ENCODE results near the gene FFAR2.

DNA sequence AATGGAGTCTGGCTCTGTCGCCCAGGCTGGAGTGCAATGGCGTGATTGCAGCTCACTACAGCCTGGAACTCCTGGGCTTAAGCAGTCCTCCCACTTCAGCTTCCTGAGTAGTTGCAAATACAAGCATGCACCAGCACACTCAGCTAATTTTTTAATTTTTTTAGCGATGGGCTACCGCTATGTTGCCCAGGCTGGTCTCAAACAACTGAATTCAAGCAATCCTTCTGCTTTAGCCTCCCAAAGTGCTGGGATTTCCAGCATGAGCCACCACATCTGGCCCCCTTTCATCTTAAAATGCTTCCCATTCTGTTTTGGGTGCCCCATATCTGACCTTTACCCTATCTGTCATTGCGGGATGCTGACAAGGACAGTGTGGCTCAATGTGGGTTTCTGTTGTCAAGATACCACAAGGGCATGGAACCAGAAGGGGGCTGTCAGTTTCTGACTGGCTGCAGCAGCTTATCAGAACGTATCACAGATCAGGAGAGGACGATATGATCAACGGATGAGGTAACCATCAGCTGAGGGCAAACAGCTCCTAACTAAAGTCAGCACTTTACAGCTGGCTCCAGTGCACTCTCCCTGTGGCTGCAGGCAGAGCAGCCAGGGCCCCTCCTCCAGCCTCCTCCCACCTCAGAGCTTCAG is 44.8 kb upstream of the FFAR2 start:
- no peak for TF ChIP-seq POLR2A (IDR thresholded peaks at IDR 0.05)
- TF ChIP-seq CTCF (IDR thresholded peaks at IDR 0.05) = no peak
